GM18868 (cell line): ENCODE measurements around the gene DCTN4.
"Not testable (repeated sequence)": the region's sequence is repeated elsewhere in the genome, so short reads cannot be mapped to it uniquely, and the experiment has no call there.

Experiments
- ATAC-seq: cut with Tn5 transposase; IDR thresholded peaks from one replicate; pipeline ENCODE4 v1.9.1; 2021; ENCODE audit warnings: mild to moderate bottlenecking, moderate library complexity; ENCODE audit not compliant: unreplicated experiment

Gene DCTN4

DNA sequence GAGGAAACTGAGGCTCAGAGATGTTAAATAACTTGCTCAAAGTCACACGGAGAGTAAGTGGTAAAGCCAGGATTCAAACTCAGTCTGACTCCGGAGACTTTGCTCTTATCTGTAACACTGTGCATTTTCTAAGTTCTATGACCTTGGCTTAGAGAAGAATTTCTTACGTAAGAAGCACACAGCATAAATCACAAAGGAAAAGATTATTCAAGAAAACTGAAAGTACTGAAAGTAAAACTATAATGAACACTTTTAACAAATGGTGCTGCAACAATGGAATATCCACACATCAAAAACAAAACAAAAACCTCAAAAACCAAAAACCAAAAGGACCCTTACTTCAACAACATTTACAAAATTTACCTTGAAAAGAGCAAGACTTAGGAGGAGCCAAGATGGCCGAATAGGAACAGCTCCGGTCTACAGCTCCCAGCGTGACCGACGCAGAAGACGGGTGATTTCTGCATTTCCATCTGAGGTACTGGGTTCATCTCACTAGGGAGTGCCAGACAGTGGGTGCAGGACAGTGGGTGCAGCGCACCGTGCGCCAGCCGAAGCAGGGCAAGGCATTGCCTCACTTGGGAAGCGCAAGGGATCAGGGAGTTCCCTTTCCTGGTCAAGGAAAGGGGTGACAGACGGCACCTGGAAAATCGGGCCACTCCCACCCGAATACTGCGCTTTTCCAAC is 16.2 kb downstream of the DCTN4 start:
- not testable (repeated sequence) for ATAC-seq

DNA sequence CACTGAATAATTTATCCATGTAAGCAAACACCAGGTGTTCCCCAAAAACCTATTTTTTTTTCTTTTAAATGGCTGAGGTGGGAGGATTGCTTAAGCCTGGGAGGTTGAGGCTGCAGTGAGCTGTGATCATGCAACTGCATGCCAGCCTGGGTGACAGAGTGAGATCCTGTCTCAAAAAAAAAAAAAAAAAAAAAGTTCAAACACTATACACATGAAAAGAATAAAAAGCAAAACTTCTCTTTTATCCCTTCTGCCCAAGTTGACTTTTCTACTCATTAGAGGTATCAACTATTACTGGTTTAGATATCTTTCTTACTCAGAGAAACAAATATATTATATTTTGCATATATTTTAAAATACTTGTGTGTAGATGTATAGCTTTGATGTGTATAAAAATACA is 17.8 kb downstream of the DCTN4 start:
- no peak for ATAC-seq

DNA sequence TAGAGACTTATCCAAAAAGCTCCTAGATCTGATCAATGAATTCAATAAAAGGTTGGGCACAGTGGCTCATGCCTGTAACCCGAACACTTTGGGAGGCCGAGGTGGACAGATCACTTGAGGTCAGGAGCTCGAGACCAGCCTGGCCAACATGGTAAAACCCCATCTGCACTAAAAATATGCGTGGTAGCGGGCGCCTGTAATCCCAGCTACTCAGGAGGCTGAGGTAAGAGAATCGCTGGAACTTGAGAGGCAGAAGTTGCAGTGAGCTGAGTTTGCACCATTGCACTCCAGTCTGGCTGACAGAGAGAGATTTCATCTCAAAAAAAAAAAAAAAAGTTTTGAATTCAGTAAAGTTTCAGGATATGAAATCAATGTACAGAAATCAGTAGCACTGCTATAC is 20.0 kb downstream of the DCTN4 start:
- no peak for ATAC-seq

DNA sequence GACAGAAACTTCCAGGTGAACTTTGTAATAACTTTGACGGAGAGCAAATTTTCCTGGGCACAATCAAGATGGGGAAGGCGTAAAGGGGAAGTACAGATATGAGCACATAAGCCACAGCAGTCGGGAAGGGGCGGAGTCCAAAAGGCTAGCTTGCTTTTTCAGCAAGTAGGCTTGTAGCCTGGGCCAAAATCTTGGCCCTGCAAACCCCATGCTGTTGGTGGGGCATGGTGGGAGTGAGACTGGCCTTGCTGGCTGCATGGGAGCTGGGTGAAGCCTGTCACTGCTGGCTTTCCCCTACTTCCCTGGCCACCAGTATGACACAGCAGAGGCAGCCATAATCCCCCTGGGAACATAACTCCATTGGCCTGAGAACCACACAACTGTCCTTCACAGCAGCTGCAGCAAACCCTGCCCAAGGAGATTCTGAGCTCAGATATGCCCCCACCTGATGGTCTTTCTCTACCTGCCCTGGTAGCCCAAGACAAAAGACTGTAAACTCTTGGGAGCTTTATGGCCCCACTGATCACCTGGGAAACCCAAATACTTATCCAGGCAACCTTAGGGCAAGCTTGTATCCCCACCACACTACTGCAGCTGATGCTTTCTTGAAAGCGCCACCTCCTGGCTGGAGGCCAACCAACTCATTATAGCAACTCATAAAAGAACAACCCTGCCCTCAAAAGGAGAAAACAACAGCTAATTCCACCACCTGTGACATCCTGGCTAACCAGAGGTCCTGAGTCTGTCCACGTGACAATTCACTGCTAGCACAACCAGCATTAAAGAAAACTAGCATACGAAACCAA is 24.0 kb downstream of the DCTN4 start:
- ATAC-seq = peak; percentile 90

DNA sequence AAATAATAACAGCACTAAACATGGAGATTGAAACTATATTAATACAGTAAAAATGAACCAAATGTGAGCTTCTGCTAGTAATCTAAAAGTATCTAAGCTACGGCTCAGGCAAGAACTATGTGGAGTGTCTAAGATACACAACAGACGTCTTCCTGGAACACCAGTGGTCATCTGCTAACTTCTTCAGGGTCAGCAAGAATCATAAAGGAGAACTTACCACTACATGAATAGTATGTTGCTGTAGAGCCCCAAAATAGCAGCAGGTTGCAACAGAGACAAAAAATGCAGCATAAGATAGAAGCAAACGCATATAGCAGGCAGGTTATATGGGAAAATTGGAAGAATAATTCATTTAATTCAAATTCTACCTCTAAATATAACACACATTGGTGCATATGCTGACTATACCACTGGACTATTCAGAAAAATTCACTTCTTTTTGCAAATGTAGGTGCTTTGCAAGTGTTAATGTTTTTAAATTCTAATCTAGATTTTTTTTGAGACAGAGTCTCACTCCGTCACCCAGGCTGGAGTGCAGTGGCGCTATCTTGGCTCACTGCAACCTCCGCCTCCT is 27.1 kb downstream of the DCTN4 start:
- ATAC-seq = no peak

DNA sequence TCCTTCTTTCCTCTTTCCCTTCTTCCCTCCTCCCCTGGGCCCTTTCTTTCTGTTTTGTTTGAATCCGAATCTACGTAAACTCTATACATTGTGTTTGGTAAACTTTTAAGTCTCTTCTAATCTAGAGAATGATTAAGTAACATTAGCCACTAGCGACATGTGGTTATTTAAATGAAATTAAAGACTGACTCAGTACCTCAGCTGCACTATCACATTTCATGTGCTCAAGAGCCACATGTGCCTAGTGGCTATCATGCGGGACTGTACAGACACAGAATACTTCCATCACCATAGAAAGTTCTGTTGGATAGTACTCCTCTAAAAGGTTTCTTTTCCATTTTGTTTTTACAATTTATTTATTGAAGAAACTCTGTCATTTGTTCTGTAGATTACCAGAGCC is 29.0 kb downstream of the DCTN4 start:
- ATAC-seq = no peak

DNA sequence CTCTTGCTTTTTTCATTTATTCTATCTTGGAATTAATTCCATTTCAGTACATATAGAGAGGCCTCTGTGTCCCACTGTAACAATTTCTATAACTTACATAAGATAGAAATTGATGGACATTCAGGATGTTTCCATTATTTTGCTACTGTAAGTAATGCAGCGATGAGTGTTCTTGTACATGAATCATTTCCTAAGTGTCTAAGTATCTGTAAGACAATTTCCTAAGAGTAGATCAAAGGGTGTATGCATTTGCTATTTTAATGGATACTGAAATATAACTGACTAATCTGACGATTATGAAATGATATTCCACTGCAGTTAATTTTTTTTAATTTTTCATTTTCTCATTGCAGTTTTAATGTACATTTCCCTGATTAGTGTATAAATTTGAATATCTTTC is 35.0 kb downstream of the DCTN4 start:
- ATAC-seq = no peak

DNA sequence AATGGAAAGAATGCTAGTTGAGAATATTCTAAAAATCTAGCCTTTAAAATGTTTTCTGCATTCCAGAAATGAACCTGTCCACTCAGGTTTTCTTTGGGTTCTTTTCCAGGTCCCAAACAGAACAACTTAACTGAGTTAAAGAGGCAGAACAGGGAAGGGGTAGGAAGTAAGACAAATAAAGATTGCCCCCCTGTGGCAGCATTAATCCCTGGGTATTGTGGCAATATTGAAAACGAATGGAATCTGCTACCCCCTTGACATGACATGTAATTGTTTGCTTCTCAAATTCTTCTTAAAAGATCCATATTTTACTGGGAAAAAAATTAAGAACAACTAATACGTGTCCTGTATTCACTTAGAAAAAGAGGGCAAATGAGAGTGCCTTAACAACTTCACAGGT is 48.7 kb downstream of the DCTN4 start:
- ATAC-seq = no peak

DNA sequence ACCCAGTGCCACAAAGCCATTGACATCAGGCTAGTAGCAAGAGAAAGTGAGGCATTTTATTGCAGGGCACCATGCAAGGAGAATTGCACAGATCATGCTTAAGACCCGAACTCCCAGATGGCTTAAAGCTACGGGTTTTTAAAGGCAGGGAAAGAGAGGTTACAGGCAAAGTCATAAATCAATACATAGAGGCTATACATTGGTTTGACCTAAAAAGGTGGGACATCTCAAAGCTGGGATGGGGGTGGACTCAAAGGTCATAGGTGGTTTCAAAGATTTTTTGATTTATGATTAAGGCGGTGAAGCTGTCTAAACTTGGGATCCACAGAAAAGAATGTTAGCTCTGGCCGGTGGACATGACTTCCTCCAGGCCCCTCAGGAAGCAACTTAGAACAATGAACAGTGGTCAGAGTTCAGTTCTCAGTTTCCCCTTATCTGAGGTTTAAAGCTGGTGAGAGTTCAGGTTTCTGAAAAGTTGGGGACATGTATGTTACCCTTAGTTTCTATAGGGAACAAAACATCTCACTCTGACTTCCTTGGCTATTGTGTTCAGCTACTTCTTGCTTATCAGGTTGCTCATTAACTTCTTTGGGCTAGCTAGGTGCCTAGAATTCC is 51.9 kb downstream of the DCTN4 start:
- no peak for ATAC-seq

DNA sequence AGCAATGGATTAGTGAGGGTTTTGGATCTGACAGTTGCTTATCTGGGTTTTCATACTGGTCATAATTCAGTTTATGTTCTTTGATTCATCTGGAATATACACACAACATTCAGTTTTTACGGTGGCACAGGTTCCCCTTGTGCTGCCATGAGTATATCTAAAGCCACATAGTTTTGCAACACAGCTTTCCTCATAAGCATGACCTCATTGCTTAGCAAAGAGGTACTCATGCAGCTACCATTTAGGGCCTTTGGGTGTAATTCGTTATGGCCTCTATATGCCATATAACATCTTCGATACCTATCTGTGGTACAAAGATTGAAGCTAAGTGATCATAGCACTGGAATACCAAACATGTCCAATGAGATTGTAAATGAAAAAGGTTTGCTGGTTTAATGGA is 55.1 kb downstream of the DCTN4 start:
- no peak for ATAC-seq

DNA sequence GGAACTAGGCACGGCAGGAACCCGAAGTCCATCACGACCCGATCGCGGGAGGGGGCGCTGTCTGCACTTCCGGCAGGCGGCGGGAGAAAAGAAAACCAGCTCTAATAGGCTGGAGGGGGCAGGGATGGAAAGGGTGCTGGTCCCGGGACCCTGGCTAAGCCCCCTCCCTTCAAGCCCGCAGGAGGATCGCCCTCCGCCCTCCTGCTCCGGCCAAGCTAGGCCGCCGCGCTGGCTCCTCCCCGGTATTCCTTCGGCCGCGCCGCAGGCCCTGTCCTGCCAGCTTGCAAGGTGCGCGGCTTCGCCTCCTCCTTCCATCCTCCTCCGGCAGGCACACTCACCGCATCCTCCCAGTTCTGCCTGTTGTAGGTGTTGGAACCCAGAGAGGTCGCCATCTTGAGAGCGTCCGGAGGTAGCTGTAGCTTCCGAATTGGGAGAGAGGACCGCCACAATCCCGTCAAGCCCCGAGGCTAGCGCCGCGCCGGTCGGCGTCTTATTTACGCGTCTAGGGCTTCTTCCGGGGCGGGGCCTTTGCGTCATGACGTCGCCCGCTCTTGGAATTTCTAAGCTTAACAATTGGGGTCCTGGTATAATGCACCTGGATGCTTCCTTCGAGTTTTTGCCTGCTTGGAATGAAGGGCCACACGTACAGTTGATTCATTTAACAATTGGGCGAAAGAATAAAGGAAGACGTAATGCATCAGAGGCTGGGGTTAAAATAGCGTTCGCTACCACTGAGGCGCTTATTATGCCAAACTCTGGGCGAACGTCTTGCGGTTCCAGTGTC is 58.0 kb downstream of the DCTN4 start, which contains the start of gene RBM22:
Gene RBM22 (minus strand): TSS at position 469 of the 784 bp plus-strand sequence. CDS start 77 bp downstream, at position 392.
- ATAC-seq = peak; percentile 97

DNA sequence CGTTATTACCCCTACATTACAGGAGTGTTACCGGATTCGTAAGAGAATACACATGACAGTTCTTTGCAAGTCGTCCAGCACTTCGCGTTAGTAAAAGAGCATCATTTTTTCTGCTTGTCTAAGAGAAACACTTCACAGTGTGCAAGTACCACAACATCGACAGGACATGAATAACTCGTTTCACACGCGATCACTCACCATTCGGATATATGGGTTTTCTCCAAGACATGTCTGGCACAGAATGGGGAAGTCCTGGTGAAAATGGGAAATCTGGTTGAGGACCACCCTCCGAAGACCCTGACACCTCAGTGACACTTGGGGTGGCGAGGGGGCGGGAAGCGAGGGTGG is 58.6 kb downstream of the DCTN4 start:
- ATAC-seq = no peak

DNA sequence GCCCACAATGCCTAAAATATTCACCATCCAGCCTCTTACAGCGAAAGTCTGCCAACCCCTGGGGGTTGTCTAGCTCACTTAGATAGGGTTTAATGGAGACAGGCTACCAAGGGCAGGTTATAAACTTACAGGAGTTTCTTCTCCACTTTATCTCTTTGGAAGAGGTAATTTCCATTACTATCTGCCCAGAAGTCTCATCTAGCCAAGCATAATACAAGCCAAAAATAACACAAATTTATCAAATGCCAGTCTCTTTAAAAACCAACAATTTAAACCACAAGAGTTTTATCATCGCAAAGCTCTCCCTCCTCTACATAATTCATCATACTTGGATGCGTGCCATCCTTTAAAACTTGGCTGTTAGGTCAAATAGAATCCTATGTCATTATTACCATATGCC is 64.2 kb downstream of the DCTN4 start:
- no peak for ATAC-seq

DNA sequence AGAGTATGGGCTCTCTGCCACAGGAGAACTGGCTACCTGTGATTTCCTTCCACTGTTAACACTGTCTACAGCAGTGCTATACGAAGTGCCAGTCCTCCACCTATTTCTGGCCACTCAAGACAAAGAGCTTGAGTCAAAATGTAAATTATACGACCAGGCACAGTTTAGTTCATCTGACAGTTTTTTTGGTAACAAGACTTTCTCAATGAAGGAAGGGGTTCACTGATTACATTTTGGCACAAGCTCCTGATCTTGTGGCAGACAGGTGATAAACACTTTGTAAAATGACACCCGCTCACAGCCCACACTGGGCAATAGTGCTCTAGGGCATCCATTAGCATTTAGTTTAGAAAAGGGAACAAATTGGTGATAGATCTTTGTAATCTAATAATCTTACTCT is 66.5 kb downstream of the DCTN4 start:
- ATAC-seq = no peak

DNA sequence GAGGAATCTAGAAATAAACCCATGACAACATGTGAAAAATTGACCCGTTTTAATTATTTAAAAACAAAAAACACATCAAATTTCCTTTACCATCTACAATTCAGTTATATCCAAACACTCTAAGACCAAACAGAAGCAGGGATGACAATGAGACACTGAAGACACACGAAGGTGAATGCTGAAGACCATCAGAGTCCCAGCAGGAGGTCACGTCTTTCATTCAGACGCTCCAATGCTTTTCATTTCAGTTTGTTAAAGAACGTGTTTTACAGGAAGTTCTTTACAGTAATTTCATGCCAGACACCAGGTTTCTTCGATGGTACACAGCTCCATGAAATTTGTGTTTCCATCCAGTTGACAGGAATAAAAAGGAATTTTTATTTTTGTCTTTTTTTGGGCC is 68.1 kb downstream of the DCTN4 start:
- ATAC-seq = no peak

DNA sequence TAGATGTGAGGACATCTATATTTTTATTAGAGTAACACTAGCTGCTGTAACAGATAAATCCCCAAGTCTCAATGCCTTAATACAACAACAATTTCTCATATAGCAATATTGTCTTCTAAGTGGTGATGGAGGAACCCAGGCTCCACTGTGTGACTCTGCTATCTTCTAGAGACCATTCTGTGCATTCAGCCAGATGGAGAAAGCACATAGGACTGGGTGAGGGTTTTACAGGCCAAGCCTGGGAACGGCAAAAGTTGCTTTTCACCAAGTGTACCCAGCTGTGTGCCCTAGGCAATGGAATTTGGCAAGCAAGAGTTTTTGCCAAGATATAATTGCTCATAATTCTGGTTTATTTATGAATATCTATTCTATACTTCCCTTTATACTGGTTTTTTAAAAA is 69.7 kb downstream of the DCTN4 start:
- ATAC-seq = no peak

DNA sequence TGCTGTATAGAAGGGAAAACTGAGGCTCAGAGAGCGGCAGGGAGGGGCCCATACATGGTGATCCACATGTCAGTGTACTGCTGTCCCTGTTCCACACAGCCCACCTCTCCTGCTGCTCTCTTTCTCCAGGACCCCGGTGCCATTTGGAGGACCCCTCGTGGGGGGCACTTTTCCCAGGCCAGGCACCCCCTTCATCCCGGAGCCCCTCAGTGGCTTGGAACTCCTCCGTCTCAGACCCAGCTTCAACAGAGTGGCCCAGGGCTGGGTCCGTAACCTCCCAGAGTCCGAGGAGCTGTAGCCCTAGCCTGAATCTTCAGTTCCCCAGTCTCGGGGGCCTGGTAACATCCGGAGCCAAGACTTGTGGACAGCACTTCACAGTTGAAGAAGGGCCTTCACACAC is 82.2 kb downstream of the DCTN4 start:
- ATAC-seq = no peak

DNA sequence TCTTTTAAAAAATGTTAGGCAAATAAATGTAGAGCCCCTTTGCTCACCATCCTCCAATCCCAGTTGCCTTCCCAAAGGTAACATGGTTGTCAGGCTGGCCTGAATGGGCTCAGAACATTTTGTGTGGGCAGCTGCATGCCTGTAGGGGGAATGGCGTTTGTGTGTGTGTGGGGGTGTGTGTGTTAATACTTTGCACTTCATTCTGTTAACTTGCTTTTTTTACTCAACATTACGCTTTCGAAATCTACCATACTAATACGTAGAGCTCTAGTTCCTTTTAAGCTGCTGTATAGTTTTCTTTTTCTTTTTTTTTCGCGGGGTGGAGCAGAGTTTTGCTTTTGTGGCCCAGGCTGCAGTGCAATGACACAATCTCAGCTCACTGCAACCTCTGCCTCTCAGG is 83.7 kb downstream of the DCTN4 start:
- no peak for ATAC-seq

DNA sequence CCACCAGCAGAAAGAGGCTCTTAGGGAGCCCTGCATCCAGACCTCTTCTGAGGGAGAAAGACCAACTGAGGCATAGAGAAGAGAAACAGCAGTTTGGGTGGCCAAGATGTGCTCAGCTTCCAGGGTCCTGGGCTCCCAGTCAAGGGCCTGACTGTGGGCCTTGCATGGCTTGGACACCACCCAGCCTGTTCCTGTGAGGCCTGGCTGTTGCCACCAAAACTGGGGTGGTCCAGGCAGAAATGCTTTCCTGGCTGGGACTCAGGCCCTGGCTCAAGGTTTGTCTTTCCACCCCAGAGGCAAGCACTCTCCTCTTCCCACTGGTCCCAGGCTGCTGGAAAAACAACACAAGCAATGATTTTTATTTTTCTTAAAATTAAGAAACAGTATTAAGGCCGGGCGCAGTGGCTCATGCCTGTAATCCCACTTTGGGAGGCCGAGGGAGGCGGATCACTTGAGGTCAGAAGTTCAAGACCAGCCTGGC is 84.4 kb downstream of the DCTN4 start:
- no peak for ATAC-seq

DNA sequence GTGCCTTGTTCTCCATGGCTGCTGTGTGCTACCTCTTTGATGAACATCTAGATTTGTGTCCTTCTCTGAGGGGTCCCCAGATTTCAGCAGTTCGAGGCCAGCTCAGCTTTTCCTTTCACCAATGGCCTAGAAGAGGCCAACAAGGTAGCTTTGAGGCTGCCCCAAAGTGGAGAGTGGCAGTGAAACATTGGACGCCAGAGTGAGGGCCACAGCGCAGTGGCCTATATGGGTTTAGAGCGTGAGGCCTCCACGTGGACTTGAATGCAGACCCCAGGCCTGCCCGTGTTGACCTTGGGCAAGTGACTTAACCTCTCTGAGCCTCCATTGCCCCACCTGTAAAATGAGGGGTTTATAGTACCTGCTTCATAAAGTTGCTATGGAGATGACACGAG is 85.9 kb downstream of the DCTN4 start:
- no peak for ATAC-seq
